ENCODE data around the gene LMAN2L.
A peak's percentile ranks its signal among the peaks of the same experiment; 100 is the strongest.

- TF ChIP-seq POLR2A (IDR thresholded peaks at IDR 0.05), result no peak
- peak in 3 of 6 experiments; percentile 6 to 43 (median 8) for TF ChIP-seq CTCF (IDR thresholded peaks at IDR 0.05)
Observed at GRCh38 chr2:96763511-96764252, 23.8 kb upstream of the LMAN2L start.
